Right lobe of liver (tissue), 4 donors: ENCODE data around the gene ZIC1.

Source experiments
- POLR2A ChIP-seq: fragments of 450-650 bp; IDR thresholded peaks from one replicate; pipeline ENCODE4 v1.6.1; 2017; ENCODE audit warnings: antibody characterized with exemption, mild to moderate bottlenecking
- TF ChIP-seq, protein P1 (sequence below), 4 donors: fragments of 200-600 bp in 3 of 4; fragments of 450-650 bp in 1 of 4; IDR thresholded peaks; one replicate each; pipeline versions ENCODE4 v1.5.1 to v1.8.0; 2016 to 2022; ENCODE audit warnings: antibody characterized with exemption in 4 of 4, mild to moderate bottlenecking in 2 of 4
- donor health status: DM: no; HTN: no; CAD: no.
- donor health status: DM: no; HTN: no; CAD: no.
- donor health status: DM: no; HTN: yes; CAD: no.

DNA sequence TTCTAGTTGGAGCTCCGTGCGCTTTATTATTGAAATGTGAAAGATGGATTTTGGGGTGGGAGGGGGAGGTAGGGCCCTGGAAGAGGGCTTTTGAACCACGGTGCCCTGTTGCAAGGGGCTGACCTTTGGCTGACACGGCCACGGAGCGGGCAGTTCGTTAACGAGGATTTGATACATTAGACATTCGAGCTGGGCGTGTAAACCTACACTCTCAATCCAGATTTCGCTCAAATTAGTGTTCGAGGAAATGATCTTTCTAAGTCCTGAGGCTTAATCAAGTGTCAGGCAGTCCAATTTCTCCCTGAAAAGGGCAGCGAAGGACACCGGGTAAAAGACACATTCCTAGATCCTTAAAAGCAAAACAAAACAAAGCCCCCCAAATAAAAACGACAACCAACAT, 13.0 kb downstream of the ZIC1 start:
- TF ChIP-seq POLR2A, result no peak
- TF ChIP-seq, protein P1, sequence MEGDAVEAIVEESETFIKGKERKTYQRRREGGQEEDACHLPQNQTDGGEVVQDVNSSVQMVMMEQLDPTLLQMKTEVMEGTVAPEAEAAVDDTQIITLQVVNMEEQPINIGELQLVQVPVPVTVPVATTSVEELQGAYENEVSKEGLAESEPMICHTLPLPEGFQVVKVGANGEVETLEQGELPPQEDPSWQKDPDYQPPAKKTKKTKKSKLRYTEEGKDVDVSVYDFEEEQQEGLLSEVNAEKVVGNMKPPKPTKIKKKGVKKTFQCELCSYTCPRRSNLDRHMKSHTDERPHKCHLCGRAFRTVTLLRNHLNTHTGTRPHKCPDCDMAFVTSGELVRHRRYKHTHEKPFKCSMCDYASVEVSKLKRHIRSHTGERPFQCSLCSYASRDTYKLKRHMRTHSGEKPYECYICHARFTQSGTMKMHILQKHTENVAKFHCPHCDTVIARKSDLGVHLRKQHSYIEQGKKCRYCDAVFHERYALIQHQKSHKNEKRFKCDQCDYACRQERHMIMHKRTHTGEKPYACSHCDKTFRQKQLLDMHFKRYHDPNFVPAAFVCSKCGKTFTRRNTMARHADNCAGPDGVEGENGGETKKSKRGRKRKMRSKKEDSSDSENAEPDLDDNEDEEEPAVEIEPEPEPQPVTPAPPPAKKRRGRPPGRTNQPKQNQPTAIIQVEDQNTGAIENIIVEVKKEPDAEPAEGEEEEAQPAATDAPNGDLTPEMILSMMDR (IDR thresholded peaks at IDR 0.05), result no peak
